Stimulated activated CD4-positive, alpha-beta T cell treated with anti-CD3 and anti-CD28 coated beads, Interleukin-1b, Interleukin-23, amount 100 ng/mL, for 48 hours (primary cell): ENCODE measurements around the gene LMLN.
"Not testable (repeated sequence)": the region's sequence is repeated elsewhere in the genome, so short reads cannot be mapped to it uniquely, and the experiment has no call there.

Source experiments
- DNase-seq: peaks from one replicate; pipeline ENCODE4 v3.0.0-alpha.2; 2020

Gene LMLN

GRCh38 chr3:197959891-197960693, at the start of gene LMLN:
Gene LMLN (plus strand): TSS chr3:197960217. CDS start chr3:197960246, 29 bp downstream.
- DNase-seq, result peak; percentile 96

GRCh38 chr3:197912741-197913476, 47.1 kb upstream of the LMLN start:
- no peak for DNase-seq

- DNase-seq, result no peak
These were observed 46.2 kb upstream of the LMLN start for GRCh38 chr3:197913641-197914380.

GRCh38 chr3:197921429-197922275, 38.4 kb upstream of the LMLN start:
- DNase-seq, result not testable (repeated sequence)

- no peak for DNase-seq
These were observed 33.6 kb upstream of the LMLN start for GRCh38 chr3:197926418-197926817.

GRCh38 chr3:197927578-197927977, 32.4 kb upstream of the LMLN start:
- not testable (repeated sequence) for DNase-seq

- DNase-seq, result no peak
These were observed 23.1 kb upstream of the LMLN start for GRCh38 chr3:197936819-197937384.

GRCh38 chr3:197940745-197941384, 19.2 kb upstream of the LMLN start:
- no peak for DNase-seq

GRCh38 chr3:197942956-197943556, 17.0 kb upstream of the LMLN start:
- no peak for DNase-seq

- DNase-seq, result no peak
These were observed 10.7 kb upstream of the LMLN start for GRCh38 chr3:197949191-197949777.

GRCh38 chr3:197949778-197950676, 10.0 kb upstream of the LMLN start, which contains the start of gene RPL35A:
Gene RPL35A (plus strand): TSS chr3:197950190. CDS start chr3:197950968, 778 bp downstream.
- DNase-seq, result peak; percentile 85

- DNase-seq, result no peak
These were observed 9.3 kb upstream of the LMLN start for GRCh38 chr3:197950677-197951061.

- DNase-seq, result no peak
These were observed 8.5 kb upstream of the LMLN start for GRCh38 chr3:197951392-197951990.

- DNase-seq, result no peak
These were observed 7.6 kb upstream of the LMLN start for GRCh38 chr3:197952440-197952839.

- DNase-seq, result no peak
These were observed 6.7 kb upstream of the LMLN start for GRCh38 chr3:197953325-197953724.

GRCh38 chr3:197953881-197954280, 6.1 kb upstream of the LMLN start:
- no peak for DNase-seq

- DNase-seq, result no peak
These were observed 4.0 kb upstream of the LMLN start for GRCh38 chr3:197955892-197956477.

GRCh38 chr3:197956626-197956988, 3.4 kb upstream of the LMLN start:
- DNase-seq, result no peak

- DNase-seq, result no peak
These were observed 2.3 kb upstream of the LMLN start for GRCh38 chr3:197957790-197958133.
